Measurements from ENCODE around the gene PTPRD.

DNA sequence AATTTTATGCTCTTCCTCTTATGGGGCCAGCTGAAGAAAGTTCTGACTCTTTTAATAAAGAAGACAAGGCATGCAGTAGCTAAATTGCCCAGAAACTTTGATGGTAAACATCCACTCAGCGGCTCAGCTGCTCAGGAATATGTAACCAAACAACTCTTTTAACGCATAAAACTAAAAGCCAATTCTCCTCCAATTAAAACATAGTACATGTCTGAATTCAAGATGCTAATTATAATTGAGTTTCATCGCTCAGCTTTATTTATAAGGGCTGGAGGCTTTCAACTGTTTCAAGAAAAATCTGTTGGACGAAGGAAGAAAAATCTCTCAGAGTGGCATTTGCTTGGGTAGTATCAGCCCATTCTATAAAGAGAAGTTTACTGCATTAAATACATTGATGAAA, 359.5 kb downstream of the PTPRD start:
- TF ChIP-seq CTCF (IDR thresholded peaks at IDR 0.05 in 2 of 3, conservative IDR thresholded peaks at IDR 0.05 in 1 of 3; ENCODE audit: borderline replicate concordance in 1 of 3, insufficient read depth in 1 of 3, low read depth in 2 of 3, low read length in 2 of 3): no peak
- TF ChIP-seq, protein P1, sequence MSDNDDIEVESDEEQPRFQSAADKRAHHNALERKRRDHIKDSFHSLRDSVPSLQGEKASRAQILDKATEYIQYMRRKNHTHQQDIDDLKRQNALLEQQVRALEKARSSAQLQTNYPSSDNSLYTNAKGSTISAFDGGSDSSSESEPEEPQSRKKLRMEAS (IDR thresholded peaks at IDR 0.05): no peak
- TF ChIP-seq SIN3A (IDR thresholded peaks at IDR 0.05; ENCODE audit: low read depth): no peak
- no peak for TF ChIP-seq EZH2 (IDR thresholded peaks at IDR 0.05)
- TF ChIP-seq, protein P2, sequence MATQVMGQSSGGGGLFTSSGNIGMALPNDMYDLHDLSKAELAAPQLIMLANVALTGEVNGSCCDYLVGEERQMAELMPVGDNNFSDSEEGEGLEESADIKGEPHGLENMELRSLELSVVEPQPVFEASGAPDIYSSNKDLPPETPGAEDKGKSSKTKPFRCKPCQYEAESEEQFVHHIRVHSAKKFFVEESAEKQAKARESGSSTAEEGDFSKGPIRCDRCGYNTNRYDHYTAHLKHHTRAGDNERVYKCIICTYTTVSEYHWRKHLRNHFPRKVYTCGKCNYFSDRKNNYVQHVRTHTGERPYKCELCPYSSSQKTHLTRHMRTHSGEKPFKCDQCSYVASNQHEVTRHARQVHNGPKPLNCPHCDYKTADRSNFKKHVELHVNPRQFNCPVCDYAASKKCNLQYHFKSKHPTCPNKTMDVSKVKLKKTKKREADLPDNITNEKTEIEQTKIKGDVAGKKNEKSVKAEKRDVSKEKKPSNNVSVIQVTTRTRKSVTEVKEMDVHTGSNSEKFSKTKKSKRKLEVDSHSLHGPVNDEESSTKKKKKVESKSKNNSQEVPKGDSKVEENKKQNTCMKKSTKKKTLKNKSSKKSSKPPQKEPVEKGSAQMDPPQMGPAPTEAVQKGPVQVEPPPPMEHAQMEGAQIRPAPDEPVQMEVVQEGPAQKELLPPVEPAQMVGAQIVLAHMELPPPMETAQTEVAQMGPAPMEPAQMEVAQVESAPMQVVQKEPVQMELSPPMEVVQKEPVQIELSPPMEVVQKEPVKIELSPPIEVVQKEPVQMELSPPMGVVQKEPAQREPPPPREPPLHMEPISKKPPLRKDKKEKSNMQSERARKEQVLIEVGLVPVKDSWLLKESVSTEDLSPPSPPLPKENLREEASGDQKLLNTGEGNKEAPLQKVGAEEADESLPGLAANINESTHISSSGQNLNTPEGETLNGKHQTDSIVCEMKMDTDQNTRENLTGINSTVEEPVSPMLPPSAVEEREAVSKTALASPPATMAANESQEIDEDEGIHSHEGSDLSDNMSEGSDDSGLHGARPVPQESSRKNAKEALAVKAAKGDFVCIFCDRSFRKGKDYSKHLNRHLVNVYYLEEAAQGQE (IDR thresholded peaks at IDR 0.05; ENCODE audit: low read depth): no peak
- TF ChIP-seq POLR2AphosphoS5 (IDR thresholded peaks at IDR 0.05; ENCODE audit: low read depth, low read length): no peak
- TF ChIP-seq ZFX (IDR thresholded peaks at IDR 0.05): no peak
- no peak for TF ChIP-seq POLR2A (IDR thresholded peaks at IDR 0.05; ENCODE audit: borderline replicate concordance, extremely low read depth, insufficient read depth, insufficient read length)
- no peak for TF ChIP-seq ZBTB33 (IDR thresholded peaks at IDR 0.05; ENCODE audit: extremely low read depth, insufficient replicate concordance, low read length)
- no peak for TF ChIP-seq ZNF274 (IDR thresholded peaks at IDR 0.05; ENCODE audit: low read depth, low read length)
- TF ChIP-seq CEBPB (IDR thresholded peaks at IDR 0.05; ENCODE audit: low read depth): no peak
- no peak for TF ChIP-seq RAD21 (IDR thresholded peaks at IDR 0.05; ENCODE audit: low read depth)
- TF ChIP-seq EGR1 (IDR thresholded peaks at IDR 0.05; ENCODE audit: low read depth): no peak
